Ishikawa (cell line): ENCODE measurements around the gene CELF2.

Source experiments
- CREB1 ChIP-seq: IDR thresholded peaks from 2 replicates; pipeline ENCODE4 v1.6.1; 2012; ENCODE audit warnings: low read depth
- FOXM1 ChIP-seq: IDR thresholded peaks from 2 replicates; pipeline ENCODE4 v1.6.1; 2012; ENCODE audit warnings: low read depth, borderline replicate concordance
- YY1 ChIP-seq: IDR thresholded peaks from 2 replicates; pipeline ENCODE4 v1.6.1; 2012; ENCODE audit warnings: low read depth
- TF ChIP-seq, protein P1 (sequence below): IDR thresholded peaks from 2 replicates; pipeline ENCODE4 v1.6.1; 2012; ENCODE audit warnings: low read depth, mild to moderate bottlenecking
- TF ChIP-seq, protein P2 (sequence below): IDR thresholded peaks from 2 replicates; pipeline ENCODE4 v1.6.1; 2012

DNA sequence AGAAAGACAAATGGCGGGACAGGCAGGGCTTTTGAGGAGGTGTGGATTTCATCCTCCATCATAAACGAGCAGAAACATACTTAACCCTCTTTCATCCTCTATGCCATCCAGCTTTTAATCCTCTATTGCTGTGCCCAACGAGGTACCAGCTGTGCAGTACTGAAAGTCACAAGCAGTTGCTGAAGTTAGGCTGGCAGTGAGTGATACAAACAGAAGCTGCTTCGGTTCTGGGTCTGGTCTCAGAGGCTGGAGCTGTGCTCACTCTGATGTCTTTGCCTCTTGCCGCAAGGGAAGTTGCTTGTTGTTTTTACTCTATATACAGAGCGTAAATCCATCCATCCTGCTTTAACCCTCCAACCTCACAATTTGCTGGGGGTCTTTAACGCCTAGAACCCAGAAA is 235.2 kb downstream of the CELF2 start:
- TF ChIP-seq FOXM1 (no peak), YY1 (no peak), CREB1 (no peak)
- TF ChIP-seq, protein P1, sequence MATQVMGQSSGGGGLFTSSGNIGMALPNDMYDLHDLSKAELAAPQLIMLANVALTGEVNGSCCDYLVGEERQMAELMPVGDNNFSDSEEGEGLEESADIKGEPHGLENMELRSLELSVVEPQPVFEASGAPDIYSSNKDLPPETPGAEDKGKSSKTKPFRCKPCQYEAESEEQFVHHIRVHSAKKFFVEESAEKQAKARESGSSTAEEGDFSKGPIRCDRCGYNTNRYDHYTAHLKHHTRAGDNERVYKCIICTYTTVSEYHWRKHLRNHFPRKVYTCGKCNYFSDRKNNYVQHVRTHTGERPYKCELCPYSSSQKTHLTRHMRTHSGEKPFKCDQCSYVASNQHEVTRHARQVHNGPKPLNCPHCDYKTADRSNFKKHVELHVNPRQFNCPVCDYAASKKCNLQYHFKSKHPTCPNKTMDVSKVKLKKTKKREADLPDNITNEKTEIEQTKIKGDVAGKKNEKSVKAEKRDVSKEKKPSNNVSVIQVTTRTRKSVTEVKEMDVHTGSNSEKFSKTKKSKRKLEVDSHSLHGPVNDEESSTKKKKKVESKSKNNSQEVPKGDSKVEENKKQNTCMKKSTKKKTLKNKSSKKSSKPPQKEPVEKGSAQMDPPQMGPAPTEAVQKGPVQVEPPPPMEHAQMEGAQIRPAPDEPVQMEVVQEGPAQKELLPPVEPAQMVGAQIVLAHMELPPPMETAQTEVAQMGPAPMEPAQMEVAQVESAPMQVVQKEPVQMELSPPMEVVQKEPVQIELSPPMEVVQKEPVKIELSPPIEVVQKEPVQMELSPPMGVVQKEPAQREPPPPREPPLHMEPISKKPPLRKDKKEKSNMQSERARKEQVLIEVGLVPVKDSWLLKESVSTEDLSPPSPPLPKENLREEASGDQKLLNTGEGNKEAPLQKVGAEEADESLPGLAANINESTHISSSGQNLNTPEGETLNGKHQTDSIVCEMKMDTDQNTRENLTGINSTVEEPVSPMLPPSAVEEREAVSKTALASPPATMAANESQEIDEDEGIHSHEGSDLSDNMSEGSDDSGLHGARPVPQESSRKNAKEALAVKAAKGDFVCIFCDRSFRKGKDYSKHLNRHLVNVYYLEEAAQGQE: no peak
- TF ChIP-seq, protein P2, sequence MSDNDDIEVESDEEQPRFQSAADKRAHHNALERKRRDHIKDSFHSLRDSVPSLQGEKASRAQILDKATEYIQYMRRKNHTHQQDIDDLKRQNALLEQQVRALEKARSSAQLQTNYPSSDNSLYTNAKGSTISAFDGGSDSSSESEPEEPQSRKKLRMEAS: no peak
